Panc1 (cell line): ENCODE results near the gene KIF1A. TPM values are rescaled to one million over a fixed set of nuclear protein-coding genes. Genes with fewer than 3 reads are reported as not detected.

ENCODE experiments used
- ATAC-seq: fragments of 200-7000 bp; cut with Tn5 transposase; 2 replicates; pipeline ENCODE4 v1.9.1; 2020; ENCODE audit warnings: mild to moderate bottlenecking, moderate library complexity
- BruUV-seq: library from RNA; stranded (reverse); fragments of 400-500 nt; replicated peaks from 2 replicates; lab custom pipeline; 2021; lab: Mats Ljungman, UMichigan
- CTCF ChIA-PET: fragments of 300-600 bp; sonication (Branson Sonifier 250); formaldehyde crosslinking; loops from one replicate; lab custom pipeline; 2022; ENCODE audit warnings: antibody characterized with exemption; lab: Charles Lee
- POLR2A ChIA-PET: fragments of 300-600 bp; sonication (Branson Sonifier 250); formaldehyde crosslinking; loops from one replicate; lab custom pipeline; 2022; ENCODE audit warnings: antibody characterized with exemption; lab: Charles Lee
- DNase-seq: peaks from one replicate; pipeline ENCODE4 v3.0.0-alpha.2; 2010; ENCODE audit warnings: low read depth, low spot score
- H3K27ac ChIP-seq: 2 replicates; pipeline ENCODE4 v1.5.1; 2011; ENCODE audit warnings: mild to moderate bottlenecking, low read length, inconsistent platforms
- H3K27me3 ChIP-seq: fragments of 200-500 bp; sonication (Bioruptor generic); 2 replicates; pipeline ENCODE4 v1.6.0; 2014; ENCODE audit warnings: low read length, inconsistent platforms; ENCODE audit not compliant: control insufficient read depth, insufficient read depth
- H3K36me3 ChIP-seq: fragments of 200-500 bp; sonication (Bioruptor generic); 2 replicates; pipeline ENCODE4 v1.5.1; 2014; ENCODE audit warnings: inconsistent platforms, mild to moderate bottlenecking, low read length, moderate library complexity; ENCODE audit not compliant: control insufficient read depth, insufficient read depth
- H3K4me1 ChIP-seq: 2 replicates; pipeline ENCODE4 v1.5.1; 2011; ENCODE audit warnings: inconsistent platforms, mild to moderate bottlenecking, low read length, moderate library complexity; ENCODE audit not compliant: control insufficient read depth, insufficient read depth
- H3K4me3 ChIP-seq, 2 experiments: 2 replicates each; pipeline ENCODE4 v1.5.1; 2011 to 2012; ENCODE audit warnings: low read depth in 2 of 2, low read length in 2 of 2, mild to moderate bottlenecking in 2 of 2, inconsistent platforms in 1 of 2, moderate library complexity in 1 of 2
- H3K9me3 ChIP-seq: fragments of 200-500 bp; sonication (Bioruptor generic); 2 replicates; pipeline ENCODE4 v1.5.1; 2014; ENCODE audit warnings: low read depth, mild to moderate bottlenecking, inconsistent platforms, low read length, moderate library complexity; ENCODE audit not compliant: control insufficient read depth, insufficient read depth
- CTCF ChIP-seq: fragments of 450-650 bp; IDR thresholded peaks from 2 replicates; pipeline ENCODE4 v1.5.1; 2017; ENCODE audit warnings: mild to moderate bottlenecking
- POLR2AphosphoS5 ChIP-seq: IDR thresholded peaks from 2 replicates; pipeline ENCODE4 v1.6.1; 2012; ENCODE audit warnings: mild to moderate bottlenecking, low read depth, low read length, moderate library complexity
- REST ChIP-seq, 2 experiments: IDR thresholded peaks; 2 replicates each; pipeline ENCODE4 v1.6.1; 2011 to 2012; ENCODE audit warnings: low read depth in 2 of 2, control low read depth in 1 of 2, low read length in 1 of 2, mild to moderate bottlenecking in 1 of 2, moderate library complexity in 1 of 2; ENCODE audit not compliant: insufficient read depth in 1 of 2
- SIN3A ChIP-seq: IDR thresholded peaks from 2 replicates; pipeline ENCODE4 v1.6.1; 2012; ENCODE audit warnings: low read depth, mild to moderate bottlenecking, low read length, moderate library complexity, borderline replicate concordance; ENCODE audit not compliant: insufficient read depth
- TCF7L2 ChIP-seq: IDR thresholded peaks from 2 replicates; pipeline ENCODE4 v1.6.1; 2011; ENCODE audit warnings: mild to moderate bottlenecking, low read depth, low read length, inconsistent platforms
- in situ Hi-C: cut with HindIII; loops from 2 replicates; pipeline ENCODE4 v1.10.0; 2016; ENCODE audit warnings: low sequenced_read_pairs, low pct_unique_long_range_greater_than_20kb
- intact Hi-C: fragments of 100-400 bp; cut with micrococcal nuclease; formaldehyde crosslinking; loops from one replicate; pipeline ENCODE4 v1.10.0; 2022; ENCODE audit not compliant: unreplicated experiment
- total RNA-seq: library from RNA; stranded (reverse); gene quantifications from one replicate; pipeline ENCODE4 v1.2.1, GENCODE V29; 2021; ENCODE audit not compliant: unreplicated experiment

The KIF1A gene
- total RNA-seq, 1 experiment from 2014 or later = 132 TPM

GRCh38 chr2:240664622-240665021 lies 155.4 kb downstream of the KIF1A start:
- DNase-seq (no peak), ATAC-seq (no peak)
- H3K9me3 ChIP-seq = no peaks in the 10 kb centered on the region
- intact Hi-C loops (no loop called here), in situ Hi-C loops (no loop called here)
- no peak overlapping the region for H3K27ac ChIP-seq
- TF ChIP-seq POLR2AphosphoS5 (no peak), TCF7L2 (no peak), REST (IDR thresholded peaks at IDR 0.05; ENCODE audit: insufficient read depth in 1 of 2, low read depth in 2 of 2, low read length in 1 of 2) (no peak), CTCF (no peak), SIN3A (no peak)
- BruUV-seq = no TSS peak
- CTCF ChIA-PET = no interaction called here
- peaks cover 32% of the 10 kb centered on the region for H3K27me3 ChIP-seq
- H3K4me1 ChIP-seq = no peaks in the 10 kb centered on the region
- H3K4me3 ChIP-seq = no peak overlapping the region
- H3K36me3 ChIP-seq = no peaks in the 10 kb centered on the region
- POLR2A ChIA-PET = no interaction called here

Other genes with a start within 250 kb of the KIF1A start
- gene CAPN10, start 233.5 kb downstream of the KIF1A start, total RNA-seq = 38.6 TPM
- gene GPR35, start 194.7 kb downstream of the KIF1A start, total RNA-seq = 1.3 TPM
- gene AQP12B, start 137.3 kb downstream of the KIF1A start, total RNA-seq = not detected
- not detected for gene AQP12A, start 128.4 kb downstream of the KIF1A start, total RNA-seq
- gene AGXT, start 48.6 kb upstream of the KIF1A start, total RNA-seq = 0.36 TPM
- gene MAB21L4, start 75.9 kb upstream of the KIF1A start, total RNA-seq = 0.21 TPM
- gene CROCC2, start 86.1 kb upstream of the KIF1A start, total RNA-seq = 0.23 TPM
- gene SNED1, start 178.4 kb upstream of the KIF1A start, total RNA-seq = 11.0 TPM